GM12878 (cell line): ENCODE measurements around the gene ZBED3. TPM values are rescaled to one million over a fixed set of nuclear protein-coding genes. Genes with fewer than 3 reads are reported as not detected.

Experiments
- MEF2B ChIP-seq: fragments of 450-650 bp; IDR thresholded peaks from 2 replicates; pipeline ENCODE4 v1.6.1; 2018; ENCODE audit warnings: mild to moderate bottlenecking, moderate library complexity; ENCODE audit not compliant: partially characterized antibody, poor library complexity, severe bottlenecking
- MYB ChIP-seq: fragments of 150-350 bp; IDR thresholded peaks from 2 replicates; pipeline ENCODE4 v1.6.1; 2014; ENCODE audit warnings: mild to moderate bottlenecking, low read depth, low read length, borderline replicate concordance
- polyA plus RNA-seq, 11 experiments: library from polyadenylated mRNA; depleted of rRNA in 4 of 11; unstranded in 6 of 11; stranded (reverse) in 5 of 11; fragments of >200 nt; fragmentation: Nextera tagmentation in 4 of 11; fragmentation: Illumina TruSeq in 1 of 11; extraction: Ambion mirVana in 4 of 11; extraction: Trizol in 1 of 11; gene quantifications; 1 replicate in 1 of 11; 2 replicates in 10 of 11; pipeline versions ENCODE4 v1.2.1 to v1.2.3, GENCODE V29; 2011 to 2016; ENCODE audit warnings: inconsistent platforms in 2 of 11, missing spikeins in 2 of 11, low read depth in 1 of 11
- total RNA-seq, 4 experiments: library from RNA; depleted of rRNA in 3 of 4; stranded (reverse); fragments of >200 nt in 3 of 4; fragmentation: Illumina TruSeq in 1 of 4; extraction: Trizol in 1 of 4; gene quantifications; 2 replicates each; pipeline versions ENCODE4 v1.2.1 to v1.2.3, GENCODE V29; 2013 to 2021
- TF ChIP-seq, protein P1 (sequence below): IDR thresholded peaks from 2 replicates; pipeline ENCODE4 v1.6.1; 2012; ENCODE audit warnings: low read depth, low read length, improper control_type of control experiment
- TF ChIP-seq, protein P2 (sequence below): IDR thresholded peaks from 2 replicates; pipeline ENCODE4 v1.6.1; 2012; ENCODE audit warnings: low read depth, low read length, improper control_type of control experiment
- TF ChIP-seq, protein P3 (sequence below), 3 experiments: IDR thresholded peaks in 2 of 3; conservative IDR thresholded peaks in 1 of 3; 2 replicates each; pipeline ENCODE4 v1.5.1; 2011; ENCODE audit warnings: low read depth in 3 of 3, low read length in 3 of 3, mild to moderate bottlenecking in 3 of 3, control low read depth in 2 of 3, moderate library complexity in 2 of 3, inconsistent platforms in 1 of 3, mixed read lengths in 1 of 3; ENCODE audit not compliant: control insufficient read depth in 2 of 3, insufficient read depth in 1 of 3; ENCODE audit errors: extremely low read depth in 1 of 3

ZBED3 gene
- total and polyA plus RNA-seq, 10 of the 15 experiments (the other 5 are each of a cell fraction or from before 2014, with no cell fraction given) = 1.0 to 16.9 (median 2.5) TPM

DNA sequence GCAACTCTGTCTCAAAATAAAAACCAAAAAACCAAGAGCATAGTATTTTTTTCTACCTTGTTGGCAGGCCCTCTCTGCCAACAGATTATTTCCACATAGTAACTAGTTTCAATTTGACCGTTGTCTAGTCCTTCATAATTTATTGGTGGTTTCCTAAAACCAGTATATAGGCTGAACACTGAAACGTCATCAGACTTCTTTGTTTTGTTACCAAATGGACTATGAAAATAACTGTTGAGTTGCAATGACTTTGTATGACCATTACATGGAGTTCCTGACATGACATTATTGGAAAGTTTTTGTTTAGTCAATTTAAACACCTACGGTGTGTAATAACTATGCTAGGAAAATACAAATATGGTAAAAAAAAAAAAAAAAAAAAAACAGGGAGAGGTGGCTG lies 55.2 kb downstream of the ZBED3 start (continued):
- TF ChIP-seq, protein P1, sequence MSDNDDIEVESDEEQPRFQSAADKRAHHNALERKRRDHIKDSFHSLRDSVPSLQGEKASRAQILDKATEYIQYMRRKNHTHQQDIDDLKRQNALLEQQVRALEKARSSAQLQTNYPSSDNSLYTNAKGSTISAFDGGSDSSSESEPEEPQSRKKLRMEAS = no peak
- TF ChIP-seq MEF2B (no peak), MYB (no peak)
- TF ChIP-seq, protein P2, sequence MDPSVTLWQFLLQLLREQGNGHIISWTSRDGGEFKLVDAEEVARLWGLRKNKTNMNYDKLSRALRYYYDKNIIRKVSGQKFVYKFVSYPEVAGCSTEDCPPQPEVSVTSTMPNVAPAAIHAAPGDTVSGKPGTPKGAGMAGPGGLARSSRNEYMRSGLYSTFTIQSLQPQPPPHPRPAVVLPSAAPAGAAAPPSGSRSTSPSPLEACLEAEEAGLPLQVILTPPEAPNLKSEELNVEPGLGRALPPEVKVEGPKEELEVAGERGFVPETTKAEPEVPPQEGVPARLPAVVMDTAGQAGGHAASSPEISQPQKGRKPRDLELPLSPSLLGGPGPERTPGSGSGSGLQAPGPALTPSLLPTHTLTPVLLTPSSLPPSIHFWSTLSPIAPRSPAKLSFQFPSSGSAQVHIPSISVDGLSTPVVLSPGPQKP = no peak
- TF ChIP-seq, protein P3, sequence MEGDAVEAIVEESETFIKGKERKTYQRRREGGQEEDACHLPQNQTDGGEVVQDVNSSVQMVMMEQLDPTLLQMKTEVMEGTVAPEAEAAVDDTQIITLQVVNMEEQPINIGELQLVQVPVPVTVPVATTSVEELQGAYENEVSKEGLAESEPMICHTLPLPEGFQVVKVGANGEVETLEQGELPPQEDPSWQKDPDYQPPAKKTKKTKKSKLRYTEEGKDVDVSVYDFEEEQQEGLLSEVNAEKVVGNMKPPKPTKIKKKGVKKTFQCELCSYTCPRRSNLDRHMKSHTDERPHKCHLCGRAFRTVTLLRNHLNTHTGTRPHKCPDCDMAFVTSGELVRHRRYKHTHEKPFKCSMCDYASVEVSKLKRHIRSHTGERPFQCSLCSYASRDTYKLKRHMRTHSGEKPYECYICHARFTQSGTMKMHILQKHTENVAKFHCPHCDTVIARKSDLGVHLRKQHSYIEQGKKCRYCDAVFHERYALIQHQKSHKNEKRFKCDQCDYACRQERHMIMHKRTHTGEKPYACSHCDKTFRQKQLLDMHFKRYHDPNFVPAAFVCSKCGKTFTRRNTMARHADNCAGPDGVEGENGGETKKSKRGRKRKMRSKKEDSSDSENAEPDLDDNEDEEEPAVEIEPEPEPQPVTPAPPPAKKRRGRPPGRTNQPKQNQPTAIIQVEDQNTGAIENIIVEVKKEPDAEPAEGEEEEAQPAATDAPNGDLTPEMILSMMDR (IDR thresholded peaks at IDR 0.05 in 2 of 3, conservative IDR thresholded peaks at IDR 0.05 in 1 of 3; ENCODE audit: control insufficient read depth in 2 of 3, extremely low read depth in 1 of 3, insufficient read depth in 1 of 3, low read depth in 3 of 3, low read length in 3 of 3) = no peak
- TF ChIP-seq, all 136 proteins: peak for 0
